Epithelial cell of esophagus (primary cell): ENCODE measurements around the gene DLG4.

ENCODE experiments used
- DNase-seq: peaks from one replicate; pipeline ENCODE4 v3.0.0; 2010; ENCODE audit warnings: low read depth
- H3K4me3 ChIP-seq: 2 replicates; pipeline ENCODE4 v1.5.1; 2011; ENCODE audit warnings: mild to moderate bottlenecking, low read length, control low read depth
- CTCF ChIP-seq: IDR thresholded peaks from 2 replicates; pipeline ENCODE4 v1.5.1; 2011; ENCODE audit warnings: low read depth, mild to moderate bottlenecking, low read length, control low read depth, inconsistent platforms; ENCODE audit not compliant: insufficient read depth; ENCODE audit errors: missing control alignments

DLG4 gene

GRCh38 chr17:7222093-7222971, 2.7 kb upstream of the DLG4 start:
- no peak for TF ChIP-seq CTCF
- no peak for DNase-seq
- no peak overlapping the region for H3K4me3 ChIP-seq

- TF ChIP-seq CTCF: no peak
- peak overlapping the region; percentile 74 for H3K4me3 ChIP-seq
Measured at GRCh38 chr17:7221278-7222092, 1.8 kb upstream of the DLG4 start.

GRCh38 chr17:7220593-7221277, 1.1 kb upstream of the DLG4 start:
- peak overlapping the region; percentile 74 for H3K4me3 ChIP-seq
- DNase-seq: peak; percentile 78
- TF ChIP-seq CTCF: peak; percentile 63

More at GRCh38 chr17:7221278-7222092, 1.8 kb upstream of the DLG4 start:
- DNase-seq: no peak

- H3K4me3 ChIP-seq: peak overlapping the region; percentile 74
- DNase-seq: no peak
- no peak for TF ChIP-seq CTCF
Measured at GRCh38 chr17:7219229-7219811, 316 bp downstream of the DLG4 start.

- DNase-seq: no peak
Measured at GRCh38 chr17:7218758-7219157, 878 bp downstream of the DLG4 start.

More at GRCh38 chr17:7218758-7219157, 878 bp downstream of the DLG4 start:
- H3K4me3 ChIP-seq: no peak overlapping the region
- TF ChIP-seq CTCF: no peak
